ENCODE data around the gene SRD5A1.
A peak's percentile ranks its signal among the peaks of the same experiment; 100 is the strongest.

Gene SRD5A1

GRCh38 chr5:6713274-6714225, 80.3 kb downstream of the SRD5A1 start, which contains the start of gene TENT4A:
TENT4A (plus strand) TSS chr5:6713432; CDS start chr5:6713984, 552 bp downstream.
- no peak for DNase-seq (ENCODE audit: low read depth)

DNA sequence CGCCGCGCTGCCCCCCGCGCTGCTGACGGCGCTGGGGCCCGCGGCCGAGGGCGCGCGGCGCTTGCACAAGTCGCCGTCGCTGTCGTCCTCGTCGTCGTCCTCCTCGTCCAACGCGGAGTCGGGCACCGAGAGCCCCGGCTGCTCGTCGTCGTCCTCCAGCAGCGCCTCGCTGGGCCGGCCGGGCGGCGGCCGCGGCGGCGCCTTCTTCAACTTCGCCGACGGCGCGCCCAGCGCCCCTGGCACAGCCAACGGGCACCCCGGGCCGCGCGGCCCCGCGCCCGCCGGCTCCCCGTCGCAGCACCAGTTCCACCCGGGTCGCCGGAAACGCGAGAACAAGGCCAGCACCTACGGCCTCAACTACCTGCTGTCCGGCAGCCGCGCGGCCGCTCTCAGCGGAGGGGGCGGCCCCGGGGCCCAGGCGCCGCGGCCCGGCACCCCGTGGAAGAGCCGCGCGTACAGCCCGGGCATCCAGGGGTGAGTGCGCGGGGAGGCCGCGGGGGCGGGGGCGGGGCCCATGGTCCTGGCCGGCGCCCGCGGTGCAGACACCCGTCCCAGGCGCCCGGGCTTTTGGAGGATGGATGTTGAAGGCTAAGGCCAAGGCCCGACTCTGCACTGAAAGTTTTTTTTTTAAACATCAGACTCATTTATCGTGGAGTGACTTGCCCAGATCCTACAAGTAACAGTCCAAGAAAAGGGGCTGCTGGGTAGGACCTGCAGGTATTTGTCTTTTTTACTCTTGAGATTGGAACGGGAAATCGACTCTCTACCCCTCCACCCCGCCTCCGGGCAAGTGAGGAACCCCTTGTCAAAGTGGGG, 81.2 kb downstream of the SRD5A1 start:
- DNase-seq (ENCODE audit: low read depth) = peak; percentile 36

- DNase-seq (ENCODE audit: low read depth) = no peak
These were observed 82.0 kb downstream of the SRD5A1 start for GRCh38 chr5:6715271-6715670.

GRCh38 chr5:6715758-6716628, 82.8 kb downstream of the SRD5A1 start:
- no peak for DNase-seq (ENCODE audit: low read depth)

GRCh38 chr5:6716629-6717149, 83.4 kb downstream of the SRD5A1 start:
- DNase-seq (ENCODE audit: low read depth) = no peak

DNA sequence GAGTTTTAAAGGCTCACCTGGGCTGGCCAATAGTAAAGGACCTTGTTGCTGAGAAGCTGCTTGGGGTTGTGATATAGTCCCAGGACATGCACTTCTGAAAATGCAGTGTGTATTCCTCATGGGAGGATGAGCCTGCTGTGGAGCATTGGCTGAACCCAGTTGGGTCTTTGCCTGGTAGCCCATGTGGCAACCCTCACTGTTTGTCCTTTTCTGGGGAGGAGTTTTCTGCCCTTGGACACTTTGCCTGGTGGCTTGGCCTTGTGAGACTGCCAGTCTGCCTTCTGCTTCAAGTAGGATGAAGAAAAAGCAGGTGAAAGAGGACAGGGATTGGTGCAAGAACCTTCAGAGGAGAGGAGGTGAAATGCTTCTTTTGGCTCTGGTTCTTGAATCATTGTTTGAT, 84.0 kb downstream of the SRD5A1 start:
- no peak for DNase-seq (ENCODE audit: low read depth)

DNA sequence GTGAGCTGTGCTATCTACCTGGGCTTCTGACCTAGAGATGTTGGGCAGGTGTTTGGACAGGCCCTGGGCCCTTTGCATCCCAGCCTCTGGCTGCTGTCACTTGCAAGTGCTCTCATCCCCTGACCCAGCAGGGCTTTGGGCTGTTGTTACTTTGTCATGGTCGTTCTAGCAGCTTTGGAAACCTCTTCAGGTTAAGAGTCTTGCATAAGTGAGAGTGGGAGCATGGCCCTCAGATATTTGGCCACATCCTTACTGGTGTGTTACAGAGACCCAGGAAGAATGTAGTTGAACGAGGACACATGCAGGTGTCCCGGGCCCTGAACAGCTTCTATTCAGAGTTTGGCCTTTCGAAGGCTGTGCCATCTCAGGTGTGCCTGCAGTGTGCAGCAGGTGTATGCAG, 84.4 kb downstream of the SRD5A1 start:
- no peak for DNase-seq (ENCODE audit: low read depth)

GRCh38 chr5:6718161-6718681, 85.0 kb downstream of the SRD5A1 start:
- DNase-seq (ENCODE audit: low read depth) = no peak

- no peak for DNase-seq (ENCODE audit: low read depth)
These were observed 85.5 kb downstream of the SRD5A1 start for GRCh38 chr5:6718718-6719117.

GRCh38 chr5:6719417-6719816, 86.2 kb downstream of the SRD5A1 start:
- DNase-seq (ENCODE audit: low read depth) = no peak

DNA sequence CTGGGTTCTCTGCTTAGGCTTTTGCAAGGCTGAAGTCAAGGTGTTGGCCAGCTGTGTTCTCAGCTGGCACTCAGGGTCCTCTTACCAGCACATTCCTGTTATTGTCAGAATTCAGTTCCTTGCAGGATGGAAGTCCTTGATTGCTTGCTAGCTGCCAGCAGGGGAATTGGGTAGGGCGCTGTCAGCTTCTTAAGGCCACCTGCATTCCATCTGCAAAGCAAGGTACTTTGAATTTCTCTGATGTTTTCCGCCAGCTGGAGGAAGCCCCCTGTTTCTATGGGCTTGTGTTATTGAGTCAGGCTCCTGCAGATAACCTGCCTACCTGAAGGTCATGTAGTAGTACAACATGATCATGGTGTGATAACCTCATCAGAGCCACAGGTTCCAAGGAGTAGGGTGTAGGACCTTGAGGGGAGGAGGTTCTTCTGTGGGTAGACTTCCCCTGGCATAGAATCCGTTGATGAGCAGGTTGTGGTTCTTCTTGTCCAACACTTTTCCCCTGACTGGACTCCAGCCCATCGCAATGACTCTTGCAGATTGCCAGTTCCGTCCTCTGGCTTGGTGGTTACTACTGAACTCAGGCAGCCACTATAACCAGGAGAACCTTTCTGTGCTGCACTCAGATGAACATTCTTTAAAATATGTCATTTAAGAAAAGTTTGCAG, 86.8 kb downstream of the SRD5A1 start:
- peak; percentile 49 for DNase-seq (ENCODE audit: low read depth)

GRCh38 chr5:6720561-6720921, 87.3 kb downstream of the SRD5A1 start:
- DNase-seq (ENCODE audit: low read depth) = no peak

GRCh38 chr5:6721442-6721841, 88.2 kb downstream of the SRD5A1 start:
- DNase-seq (ENCODE audit: low read depth) = no peak

DNA sequence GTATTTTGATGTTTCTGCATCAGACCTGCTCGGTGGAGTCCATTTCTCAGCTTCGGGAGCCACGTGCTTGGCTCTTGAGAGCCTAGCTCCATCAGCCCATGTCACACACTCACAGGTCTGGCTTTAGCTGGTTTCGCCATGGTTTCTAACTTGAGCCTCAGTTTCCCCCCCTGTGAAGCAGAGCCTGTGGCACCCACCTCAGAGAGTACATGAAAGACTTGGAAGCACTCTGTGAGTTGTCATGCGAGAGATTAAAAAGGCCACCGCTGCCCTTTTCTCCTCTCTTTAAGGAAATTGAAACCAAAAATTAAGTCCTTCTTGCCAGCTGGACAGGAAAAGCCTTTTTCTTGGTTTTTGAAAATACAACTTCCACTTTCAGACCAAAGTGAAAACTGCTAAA, 88.8 kb downstream of the SRD5A1 start:
- DNase-seq (ENCODE audit: low read depth) = peak; percentile 44

- DNase-seq (ENCODE audit: low read depth) = no peak
These were observed 90.0 kb downstream of the SRD5A1 start for GRCh38 chr5:6723122-6723815.

DNA sequence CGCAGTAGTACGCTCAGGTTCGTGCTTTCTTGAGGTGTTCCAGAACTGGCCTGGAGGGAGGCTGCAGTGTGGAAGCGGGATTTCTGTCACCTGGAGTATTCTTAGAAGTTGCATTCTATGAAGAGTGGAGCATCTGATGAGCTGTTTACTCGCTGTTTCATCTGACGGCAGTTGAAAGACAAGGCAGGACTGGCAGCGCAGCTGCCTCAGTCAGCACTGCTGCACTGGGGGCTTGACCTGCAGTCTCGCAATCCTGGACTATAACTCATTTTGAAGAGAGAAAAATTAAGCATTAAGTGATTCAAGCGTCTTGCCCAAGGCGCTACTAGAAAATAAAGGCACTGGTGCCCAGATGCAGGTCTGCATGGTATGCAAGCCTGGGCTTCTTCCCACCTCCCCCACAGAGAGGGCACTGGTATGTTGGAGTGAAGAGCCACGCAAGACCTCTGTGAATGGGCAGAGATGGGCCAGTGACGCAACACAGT, 90.6 kb downstream of the SRD5A1 start:
- DNase-seq (ENCODE audit: low read depth) = no peak

All from EH (cell line).